ENCODE results near the gene TNFRSF12A. TPM values are rescaled to one million over a fixed set of nuclear protein-coding genes. Genes with fewer than 3 reads are reported as not detected.

The TNFRSF12A gene
- total and polyA plus RNA-seq, 9 of the 15 experiments (the other 6 are each of a cell fraction or from before 2014, with no cell fraction given), result 0.41 to 61.8 (median 26.5) TPM

DNA sequence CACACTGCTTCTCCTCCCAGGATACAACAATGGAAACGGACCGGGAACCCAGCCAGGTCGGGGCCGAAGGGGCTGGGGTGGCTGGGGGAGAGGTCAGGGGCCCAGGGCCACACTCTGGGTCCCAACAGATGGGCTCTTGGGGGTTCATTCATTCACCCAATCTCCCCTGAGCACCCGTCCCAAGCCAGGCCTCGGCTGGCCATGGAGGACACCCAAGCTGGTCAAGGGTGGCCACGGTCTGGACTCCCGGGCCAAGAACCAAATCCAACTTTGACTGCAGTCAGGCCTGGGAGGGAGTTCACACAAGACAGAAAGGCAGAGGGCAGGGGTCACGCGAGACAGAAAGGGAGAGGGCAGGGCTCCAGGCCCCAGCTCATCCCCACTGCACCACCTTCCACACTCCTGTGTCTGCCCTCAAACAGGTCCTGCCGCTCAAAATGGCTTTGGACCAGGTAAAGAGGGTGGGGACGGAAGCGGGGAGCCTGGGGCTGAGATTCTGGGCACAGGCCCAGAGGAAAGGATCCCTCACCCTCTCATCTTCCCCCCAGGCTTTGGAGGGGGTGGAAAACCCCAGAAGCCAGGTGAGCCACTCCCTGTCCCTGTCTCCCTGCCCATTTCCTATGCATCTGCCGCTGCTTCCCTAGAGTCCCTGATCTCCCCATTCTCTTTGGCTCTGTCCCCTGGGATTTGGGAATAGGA lies 27.6 kb upstream of the TNFRSF12A start:
- Histone ChIP-seq H3K4me2 (ENCODE audit: insufficient read depth, low read length) (no peak overlapping the region), H3K9me1 (ENCODE audit: control insufficient read depth, insufficient read depth, low read length) (no peaks in the 10 kb centered on the region), H3K79me2 (ENCODE audit: control insufficient read depth, insufficient read depth, low read length) (no peaks in the 10 kb centered on the region), H3K4me1 (replicated peaks in 1 of 2; ENCODE audit: control insufficient read depth in 2 of 2, insufficient read depth in 2 of 2, low read length in 2 of 2) (peaks cover 0 to 40% of the 10 kb centered on the region in 2 experiments; a peak in 2 of 5 replicates), H4K20me1 (replicated peaks; ENCODE audit: control insufficient read depth, insufficient read depth, low read length) (no peaks in the 10 kb centered on the region), H3K27me3 (ENCODE audit: control insufficient read depth in 2 of 2, insufficient read depth in 2 of 2, low read length in 2 of 2) (no peaks in the 10 kb centered on the region), H3K9ac (ENCODE audit: insufficient read depth in 1 of 2, low read depth in 2 of 2, low read length in 2 of 2) (0 out of 4 replicates have a peak overlapping the region, but pooled peaks of 1 of the 2 experiments have one; percentile 19), H3K36me3 (ENCODE audit: control insufficient read depth, insufficient read depth, low read length) (no peaks in the 10 kb centered on the region), H2AFZ (ENCODE audit: low read depth, low read length) (no peak overlapping the region), H3K27ac (ENCODE audit: extremely low read depth, low read depth, low read length) (no peak overlapping the region), H3K9me3 (replicated peaks; ENCODE audit: control insufficient read depth, insufficient read depth, low read depth, low read length) (no peaks in the 10 kb centered on the region), H3K4me3 (no peak overlapping the region)
- TF ChIP-seq NFE2 (IDR thresholded peaks at IDR 0.05; ENCODE audit: low read depth) (no peak), JUN (IDR thresholded peaks at IDR 0.05; ENCODE audit: borderline replicate concordance, low read depth, low read length) (no peak), JUN (CRISPR knock-in tag; IDR thresholded peaks at IDR 0.05; ENCODE audit: borderline replicate concordance) (no peak), NCOA1 (IDR thresholded peaks at IDR 0.05; ENCODE audit: low read depth) (no peak), ZNF444 (CRISPR knock-in tag; IDR thresholded peaks at IDR 0.05) (no peak), MCM5 (IDR thresholded peaks at IDR 0.05; ENCODE audit: low read depth) (no peak), ZBTB43 (CRISPR knock-in tag; IDR thresholded peaks at IDR 0.05) (no peak), ZNF121 (CRISPR knock-in tag; conservative IDR thresholded peaks at IDR 0.05) (no peak), ATF7 (IDR thresholded peaks at IDR 0.05) (no peak), MTA1 (IDR thresholded peaks at IDR 0.05; ENCODE audit: borderline replicate concordance) (no peak), ZNF507 (tag; conservative IDR thresholded peaks at IDR 0.05) (no peak), FOXK1 (CRISPR knock-in tag; IDR thresholded peaks at IDR 0.05; ENCODE audit: borderline replicate concordance) (no peak)
- TF ChIP-seq, protein P1, sequence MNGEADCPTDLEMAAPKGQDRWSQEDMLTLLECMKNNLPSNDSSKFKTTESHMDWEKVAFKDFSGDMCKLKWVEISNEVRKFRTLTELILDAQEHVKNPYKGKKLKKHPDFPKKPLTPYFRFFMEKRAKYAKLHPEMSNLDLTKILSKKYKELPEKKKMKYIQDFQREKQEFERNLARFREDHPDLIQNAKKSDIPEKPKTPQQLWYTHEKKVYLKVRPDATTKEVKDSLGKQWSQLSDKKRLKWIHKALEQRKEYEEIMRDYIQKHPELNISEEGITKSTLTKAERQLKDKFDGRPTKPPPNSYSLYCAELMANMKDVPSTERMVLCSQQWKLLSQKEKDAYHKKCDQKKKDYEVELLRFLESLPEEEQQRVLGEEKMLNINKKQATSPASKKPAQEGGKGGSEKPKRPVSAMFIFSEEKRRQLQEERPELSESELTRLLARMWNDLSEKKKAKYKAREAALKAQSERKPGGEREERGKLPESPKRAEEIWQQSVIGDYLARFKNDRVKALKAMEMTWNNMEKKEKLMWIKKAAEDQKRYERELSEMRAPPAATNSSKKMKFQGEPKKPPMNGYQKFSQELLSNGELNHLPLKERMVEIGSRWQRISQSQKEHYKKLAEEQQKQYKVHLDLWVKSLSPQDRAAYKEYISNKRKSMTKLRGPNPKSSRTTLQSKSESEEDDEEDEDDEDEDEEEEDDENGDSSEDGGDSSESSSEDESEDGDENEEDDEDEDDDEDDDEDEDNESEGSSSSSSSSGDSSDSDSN (IDR thresholded peaks at IDR 0.05; ENCODE audit: borderline replicate concordance in 1 of 2, low read depth in 2 of 2, low read length in 2 of 2), result no peak
- ChIA-PET POLR2A (interaction anchor here (0.6 to 1.0 kb wide), 3 partner anchors 10 to 18 kb away, joined by 3 read pairs; no protein-coding TSS in a partner anchor), CTCF (ENCODE audit: low intra/inter-chr PET ratio) (no interaction called here)
- intact Hi-C loops (cut with micrococcal nuclease), result no loop called here
- ATAC-seq, result no peak
- BruUV-seq (replicated peaks), result no TSS peak
- in situ Hi-C loops (cut with MboI), result no loop called here
- no peak for FAIRE-seq
- 70% methylated on average over 9 of the region's 14 CpGs for WGBS (ENCODE audit: insufficient coverage, low coverage, missing lambda C conversion rate)
- DNase-seq (ENCODE audit: extremely low read depth in 1 of 4, low spot score in 3 of 4), result no peak

All from K562 (cell line).